Measurements from ENCODE around the gene KCNC1.

DNA sequence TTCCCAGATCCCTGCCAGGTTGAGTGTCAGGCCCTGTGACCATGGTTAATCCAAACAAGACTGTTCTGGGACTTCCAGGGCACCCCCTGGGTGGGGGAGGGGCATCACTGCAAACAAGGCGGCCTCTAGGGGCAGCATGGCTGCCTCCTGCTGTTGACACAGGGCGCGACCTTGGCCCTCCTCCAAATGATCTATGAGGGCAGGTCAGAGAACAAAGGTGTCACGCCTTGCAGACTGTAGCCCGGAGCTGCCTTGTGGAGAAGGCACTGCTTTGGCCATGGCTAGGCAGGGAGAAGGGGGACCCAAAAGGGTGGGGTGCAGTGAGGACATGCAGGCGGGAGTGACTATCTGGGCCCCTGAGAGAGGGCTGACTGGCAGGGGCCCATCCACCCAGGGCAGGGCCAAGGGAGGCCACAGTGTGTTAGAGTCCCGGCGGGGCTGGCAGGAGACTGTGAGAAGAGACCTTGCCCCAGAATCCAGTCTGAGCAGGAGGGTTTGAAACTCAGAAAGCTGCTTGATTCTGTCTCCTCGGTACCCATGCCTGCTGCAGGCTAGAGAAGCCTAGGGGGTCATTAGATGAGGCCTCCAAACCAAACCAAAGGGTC is 35.6 kb downstream of the KCNC1 start:
- TF ChIP-seq, protein P1, sequence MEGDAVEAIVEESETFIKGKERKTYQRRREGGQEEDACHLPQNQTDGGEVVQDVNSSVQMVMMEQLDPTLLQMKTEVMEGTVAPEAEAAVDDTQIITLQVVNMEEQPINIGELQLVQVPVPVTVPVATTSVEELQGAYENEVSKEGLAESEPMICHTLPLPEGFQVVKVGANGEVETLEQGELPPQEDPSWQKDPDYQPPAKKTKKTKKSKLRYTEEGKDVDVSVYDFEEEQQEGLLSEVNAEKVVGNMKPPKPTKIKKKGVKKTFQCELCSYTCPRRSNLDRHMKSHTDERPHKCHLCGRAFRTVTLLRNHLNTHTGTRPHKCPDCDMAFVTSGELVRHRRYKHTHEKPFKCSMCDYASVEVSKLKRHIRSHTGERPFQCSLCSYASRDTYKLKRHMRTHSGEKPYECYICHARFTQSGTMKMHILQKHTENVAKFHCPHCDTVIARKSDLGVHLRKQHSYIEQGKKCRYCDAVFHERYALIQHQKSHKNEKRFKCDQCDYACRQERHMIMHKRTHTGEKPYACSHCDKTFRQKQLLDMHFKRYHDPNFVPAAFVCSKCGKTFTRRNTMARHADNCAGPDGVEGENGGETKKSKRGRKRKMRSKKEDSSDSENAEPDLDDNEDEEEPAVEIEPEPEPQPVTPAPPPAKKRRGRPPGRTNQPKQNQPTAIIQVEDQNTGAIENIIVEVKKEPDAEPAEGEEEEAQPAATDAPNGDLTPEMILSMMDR (IDR thresholded peaks at IDR 0.05; ENCODE audit: poor library complexity, severe bottlenecking): no peak
- TF ChIP-seq EP300 (conservative IDR thresholded peaks at IDR 0.05; ENCODE audit: poor library complexity, severe bottlenecking) (no peak), POLR2AphosphoS5 (IDR thresholded peaks at IDR 0.05) (no peak)
